ENCODE measurements around the gene AUTS2.

GRCh38 chr7:70182521-70182920 lies 584.2 kb downstream of the AUTS2 start:
- no peak for TF ChIP-seq CTCF (IDR thresholded peaks at IDR 0.05)
- TF ChIP-seq POLR2A (IDR thresholded peaks at IDR 0.05): no peak
